HG02938 (cell line): Measurements from ENCODE around the gene ARFGAP3.
"Not testable (repeated sequence)": the region's sequence is repeated elsewhere in the genome, so short reads cannot be mapped to it uniquely, and the experiment has no call there.

ENCODE experiments used
- ATAC-seq: cut with Tn5 transposase; IDR thresholded peaks from one replicate; pipeline ENCODE4 v1.9.1; 2021; ENCODE audit warnings: mild to moderate bottlenecking, moderate library complexity; ENCODE audit not compliant: unreplicated experiment

Gene ARFGAP3

GRCh38 chr22:42799061-42799460 lies 58.0 kb downstream of the ARFGAP3 start:
- no peak for ATAC-seq

GRCh38 chr22:42797011-42797410 lies 60.1 kb downstream of the ARFGAP3 start:
- ATAC-seq = no peak

DNA sequence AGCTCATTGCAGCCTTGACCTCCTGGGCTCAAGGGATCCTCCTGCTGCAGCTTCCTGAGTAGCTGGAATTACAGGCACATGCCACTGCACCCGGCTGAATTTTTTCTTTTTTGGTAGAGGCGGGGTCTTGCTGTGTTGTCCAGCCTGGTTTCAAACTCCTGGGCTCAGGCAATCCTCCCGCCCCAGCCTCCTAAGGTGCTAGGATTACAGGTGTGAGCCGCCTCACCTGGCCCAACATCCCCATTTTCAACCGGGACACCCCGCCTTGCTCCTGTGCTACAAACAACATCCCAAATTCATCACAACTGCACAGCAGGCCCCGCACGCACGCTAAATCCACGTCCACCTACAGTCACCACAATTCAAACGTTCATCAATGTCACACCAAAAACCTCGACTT lies 61.0 kb downstream of the ARFGAP3 start:
- ATAC-seq = no peak

- ATAC-seq = no peak
Observed at GRCh38 chr22:42794551-42795510, 62.2 kb downstream of the ARFGAP3 start.

DNA sequence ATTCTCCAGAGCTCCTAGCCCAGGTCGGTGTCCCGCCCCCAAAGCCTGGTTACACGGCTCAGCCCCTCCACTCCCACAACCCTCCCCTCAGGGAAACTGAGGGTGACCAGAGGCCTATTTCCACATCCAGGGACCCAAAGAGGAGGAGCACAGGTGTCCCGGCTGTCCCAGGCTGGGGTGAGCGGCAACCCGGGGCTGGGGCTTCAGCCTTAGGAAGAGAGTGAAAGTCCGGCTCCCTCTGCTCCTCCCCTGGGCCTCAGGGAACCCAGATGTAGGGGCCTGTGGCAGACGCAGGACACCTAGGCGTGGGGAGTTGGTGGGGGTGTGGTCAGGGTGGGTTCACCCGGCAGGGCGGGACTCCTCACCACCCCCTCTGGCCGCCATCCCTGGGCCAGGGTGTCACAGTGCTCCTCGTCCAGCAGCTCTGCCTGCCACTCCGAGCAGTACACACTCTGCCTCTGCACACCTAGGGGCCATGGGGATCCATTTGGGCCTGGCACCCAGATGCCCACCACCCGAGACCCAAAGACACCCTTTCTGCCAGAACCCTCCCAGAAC lies 63.1 kb downstream of the ARFGAP3 start:
- ATAC-seq = no peak

DNA sequence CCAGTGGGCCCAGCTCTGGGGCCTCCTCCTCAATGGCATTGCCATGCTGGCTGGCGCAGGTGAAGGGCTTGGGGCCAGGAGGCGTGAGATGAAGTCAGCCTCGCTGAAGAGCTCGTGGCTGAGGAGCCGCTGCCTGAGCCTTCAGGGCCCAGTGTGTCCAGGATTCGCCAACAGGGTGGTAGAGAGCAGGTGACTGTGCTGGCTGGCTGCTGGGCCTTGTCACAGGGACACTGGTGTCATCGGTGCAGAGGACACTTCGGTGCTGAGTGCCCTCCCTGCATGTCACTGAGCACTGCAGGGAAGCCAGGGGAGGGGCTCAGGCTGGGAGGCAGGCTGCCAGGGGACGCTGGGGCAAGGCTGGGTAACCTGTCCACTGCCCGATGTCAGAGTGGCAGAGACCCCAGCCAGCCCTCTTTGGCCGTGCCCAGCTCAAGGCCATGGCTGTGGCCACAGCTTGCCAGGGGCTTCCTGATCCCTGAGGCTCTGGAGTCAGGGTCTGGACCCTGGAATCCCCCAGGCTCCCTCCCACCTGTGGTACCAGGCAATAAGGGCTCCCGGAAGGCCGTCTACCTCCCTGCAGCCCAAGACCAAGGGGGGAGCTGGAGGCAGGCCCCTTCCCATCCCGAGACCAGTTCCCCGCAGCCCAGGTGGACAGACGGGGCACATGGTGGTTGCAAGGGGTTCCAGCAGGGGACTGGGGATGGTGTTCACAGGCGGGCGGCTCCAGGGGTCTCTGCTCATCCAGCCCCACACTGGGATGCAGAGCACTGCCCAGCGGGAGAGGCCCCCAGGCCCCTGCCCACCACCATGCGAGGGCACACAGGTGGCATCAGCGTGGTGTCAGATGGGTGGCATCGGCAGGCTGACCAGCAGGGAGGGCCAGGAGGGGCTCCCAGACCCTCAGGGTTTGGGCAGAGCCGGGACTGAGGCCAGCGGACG lies 63.9 kb downstream of the ARFGAP3 start:
- ATAC-seq = no peak

DNA sequence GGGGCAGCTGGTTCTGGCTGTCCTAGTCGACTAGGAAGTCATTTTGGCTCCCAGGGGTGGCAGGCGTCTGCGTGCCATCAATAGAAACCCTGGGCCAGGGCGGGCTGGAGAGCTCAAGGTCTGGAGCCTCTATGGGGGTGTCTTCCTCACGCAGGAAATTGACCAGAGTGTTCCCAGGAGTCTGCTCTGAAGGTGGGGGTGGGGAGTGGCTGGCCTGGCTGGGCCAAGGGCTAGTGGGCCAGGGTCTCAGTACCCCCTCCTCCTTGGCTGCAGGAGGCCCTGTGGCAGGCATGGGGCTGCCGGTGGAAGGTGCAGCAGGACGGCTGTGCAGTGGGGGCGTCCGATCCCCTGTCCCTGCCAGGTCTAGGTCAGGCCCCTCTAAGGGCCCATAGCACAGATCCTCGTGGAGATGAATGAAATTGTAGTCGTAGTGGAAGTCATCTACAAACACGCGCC lies 64.6 kb downstream of the ARFGAP3 start:
- no peak for ATAC-seq

GRCh38 chr22:42791721-42792452 lies 65.2 kb downstream of the ARFGAP3 start:
- no peak for ATAC-seq

GRCh38 chr22:42788466-42788865 lies 68.6 kb downstream of the ARFGAP3 start:
- no peak for ATAC-seq

DNA sequence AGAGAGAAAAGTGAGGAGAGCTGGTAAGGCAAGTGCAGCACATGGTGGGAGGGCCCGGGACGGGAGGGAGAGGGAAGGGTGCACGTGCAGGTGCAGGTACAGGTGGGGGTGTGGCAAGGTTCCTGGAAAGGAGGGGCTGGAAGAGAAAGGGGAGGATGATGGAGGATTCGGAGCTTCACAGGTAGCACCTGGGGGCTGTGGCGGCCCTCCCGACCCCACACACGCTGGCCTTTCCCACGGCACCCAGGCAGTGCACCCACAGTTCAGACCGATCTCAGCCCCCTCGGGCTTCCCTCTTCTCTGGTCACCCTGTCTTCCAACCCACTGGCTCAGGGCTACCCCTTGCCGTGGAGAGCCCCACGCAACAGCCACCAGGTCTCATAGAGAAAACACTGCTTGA lies 69.1 kb downstream of the ARFGAP3 start:
- no peak for ATAC-seq

- no peak for ATAC-seq
Observed at GRCh38 chr22:42787357-42787736, 69.7 kb downstream of the ARFGAP3 start.

DNA sequence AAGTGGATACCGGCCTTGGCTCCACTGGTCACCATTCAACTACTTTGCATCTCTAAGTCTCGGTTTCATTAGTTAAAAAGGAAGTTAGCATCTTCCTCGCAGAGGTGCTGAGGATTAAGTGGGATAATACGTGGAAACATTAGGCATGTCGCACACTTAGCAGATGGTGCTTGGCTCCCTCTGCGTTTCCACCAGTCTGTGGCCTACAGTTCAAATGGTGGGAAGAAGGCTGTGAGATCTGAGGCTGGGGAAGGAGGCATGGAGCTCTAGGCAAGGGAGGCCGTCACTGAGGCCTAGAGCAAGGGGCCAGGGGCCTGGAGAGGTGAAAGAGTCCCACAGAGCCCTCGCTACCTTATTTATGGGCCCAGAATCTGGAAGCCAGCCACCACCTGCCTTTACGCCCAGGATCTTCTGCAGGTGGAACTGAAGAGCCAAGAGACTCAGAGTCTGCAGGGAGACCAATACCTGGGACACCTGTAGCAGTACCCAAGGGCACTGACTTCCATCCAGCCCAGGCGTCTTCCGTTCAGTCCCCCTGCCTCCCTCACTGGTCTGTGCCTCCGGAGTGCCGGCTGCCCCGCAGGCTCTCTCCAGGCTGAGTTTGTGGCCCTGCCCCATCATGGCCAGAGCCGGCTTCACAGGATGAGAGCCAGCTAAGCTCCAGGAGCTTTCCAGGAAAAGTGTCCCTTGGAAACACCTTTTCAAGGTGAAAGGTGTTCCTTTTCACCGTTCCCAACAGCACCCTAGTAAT lies 70.3 kb downstream of the ARFGAP3 start:
- ATAC-seq = no peak

GRCh38 chr22:42785706-42786499 lies 71.2 kb downstream of the ARFGAP3 start:
- ATAC-seq = no peak

- ATAC-seq = not testable (repeated sequence)
Observed at GRCh38 chr22:42782306-42782705, 74.8 kb downstream of the ARFGAP3 start.

DNA sequence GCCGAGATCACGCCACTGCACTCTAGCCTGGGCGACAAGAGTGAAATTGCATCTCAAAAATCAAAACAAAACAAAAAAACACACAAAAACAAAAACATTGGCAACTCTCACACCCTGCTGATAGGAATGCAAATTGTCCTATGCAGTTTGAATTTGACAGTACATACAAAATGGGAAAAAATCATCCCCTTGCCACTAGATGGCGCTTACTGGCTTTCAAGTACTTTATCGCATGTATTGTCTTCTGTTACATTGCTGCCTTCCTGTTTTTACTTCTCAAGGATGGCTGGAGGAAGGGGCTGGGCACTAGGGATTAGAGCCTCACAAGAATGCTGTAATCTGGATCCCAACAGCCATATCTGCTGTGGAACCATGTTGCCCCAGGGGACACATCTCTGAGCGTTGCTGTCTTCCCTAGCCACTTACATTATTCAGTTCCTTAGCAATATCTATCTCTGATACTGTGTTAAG lies 77.0 kb downstream of the ARFGAP3 start:
- no peak for ATAC-seq

- no peak for ATAC-seq
Observed at GRCh38 chr22:42777126-42777525, 79.9 kb downstream of the ARFGAP3 start.

GRCh38 chr22:42773167-42773566 lies 83.9 kb downstream of the ARFGAP3 start:
- no peak for ATAC-seq

DNA sequence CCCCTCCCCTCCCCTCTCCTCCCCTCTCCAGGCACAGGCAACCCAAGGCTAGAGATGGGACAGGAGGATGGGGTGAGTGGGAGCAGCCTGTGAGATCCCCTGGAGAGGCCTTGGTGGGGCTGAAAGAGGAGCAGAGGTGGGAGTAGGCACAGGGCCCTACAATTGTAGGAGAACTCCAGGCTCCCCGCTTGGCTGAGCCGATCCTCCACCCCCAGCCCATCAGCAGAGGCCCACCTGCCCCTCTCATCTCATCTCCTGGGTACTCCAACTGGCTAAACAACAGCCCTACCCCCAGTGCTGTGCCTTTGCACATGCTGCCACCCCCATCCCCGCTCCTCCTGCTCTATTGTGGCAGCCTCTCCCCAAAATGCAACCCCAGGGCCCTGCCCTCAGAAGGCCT lies 84.4 kb downstream of the ARFGAP3 start:
- ATAC-seq = no peak
